NK-92 (cell line): Measurements from ENCODE around the gene ARL15.
"Not testable (repeated sequence)": the region's sequence is repeated elsewhere in the genome, so short reads cannot be mapped to it uniquely, and the experiment has no call there.

Source experiments
- DNase-seq: peaks from one replicate; lab custom pipeline; 2025; ENCODE audit not compliant: unreplicated experiment; lab: John Stamatoyannopoulos, UW

The ARL15 gene

GRCh38 chr5:54049144-54049543 lies 261.2 kb downstream of the ARL15 start:
- no peak for DNase-seq

GRCh38 chr5:54045077-54045792 lies 265.1 kb downstream of the ARL15 start:
- no peak for DNase-seq

- not testable (repeated sequence) for DNase-seq
Measured at GRCh38 chr5:54044276-54044675, 266.1 kb downstream of the ARL15 start.

- no peak for DNase-seq
Measured at GRCh38 chr5:54040804-54041203, 269.6 kb downstream of the ARL15 start.

GRCh38 chr5:54040018-54040417 lies 270.4 kb downstream of the ARL15 start:
- no peak for DNase-seq

GRCh38 chr5:54037205-54037604 lies 273.2 kb downstream of the ARL15 start:
- DNase-seq: no peak

- DNase-seq: no peak
Measured at GRCh38 chr5:54030981-54031380, 279.4 kb downstream of the ARL15 start.

- no peak for DNase-seq
Measured at GRCh38 chr5:54024466-54024865, 285.9 kb downstream of the ARL15 start.

- DNase-seq: no peak
Measured at GRCh38 chr5:54022223-54022622, 288.1 kb downstream of the ARL15 start.

GRCh38 chr5:54021431-54022164 lies 288.8 kb downstream of the ARL15 start:
- no peak for DNase-seq

GRCh38 chr5:54018438-54018837 lies 291.9 kb downstream of the ARL15 start:
- DNase-seq: no peak

GRCh38 chr5:54017580-54017979 lies 292.8 kb downstream of the ARL15 start:
- DNase-seq: no peak

- DNase-seq: no peak
Measured at GRCh38 chr5:54013556-54014194, 296.7 kb downstream of the ARL15 start.

- DNase-seq: no peak
Measured at GRCh38 chr5:54009828-54010227, 300.5 kb downstream of the ARL15 start.

- no peak for DNase-seq
Measured at GRCh38 chr5:54009357-54009756, 301.0 kb downstream of the ARL15 start.

- DNase-seq: no peak
Measured at GRCh38 chr5:54007827-54008777, 302.3 kb downstream of the ARL15 start.

GRCh38 chr5:54004697-54005096 lies 305.7 kb downstream of the ARL15 start:
- no peak for DNase-seq

- DNase-seq: no peak
Measured at GRCh38 chr5:54002779-54003178, 307.6 kb downstream of the ARL15 start.

- no peak for DNase-seq
Measured at GRCh38 chr5:54001976-54002775, 308.2 kb downstream of the ARL15 start.

- no peak for DNase-seq
Measured at GRCh38 chr5:54000011-54000410, 310.4 kb downstream of the ARL15 start.
